22Rv1 (cell line): ENCODE data around the gene RBBP8NL.

ENCODE experiments used
- H3K27ac ChIP-seq: fragments of 450-650 bp; 2 replicates; pipeline ENCODE4 v1.5.1; 2017
- CTCF ChIP-seq: fragments of 450-650 bp; IDR thresholded peaks from 2 replicates; pipeline ENCODE4 v1.5.1; 2017; ENCODE audit warnings: mild to moderate bottlenecking
- ZFX ChIP-seq: fragments of 450-650 bp; IDR thresholded peaks from 2 replicates; pipeline ENCODE4 v1.6.1; 2017; ENCODE audit warnings: antibody characterized with exemption, borderline replicate concordance

RBBP8NL gene

GRCh38 chr20:62398120-62398821 is 29.1 kb downstream of the RBBP8NL start:
- no peak for TF ChIP-seq ZFX
- no peak for TF ChIP-seq CTCF
- no peak overlapping the region for H3K27ac ChIP-seq

GRCh38 chr20:62396367-62397239 is 30.7 kb downstream of the RBBP8NL start:
- H3K27ac ChIP-seq = no peak overlapping the region
- no peak for TF ChIP-seq CTCF

GRCh38 chr20:62395311-62396242 is 31.8 kb downstream of the RBBP8NL start:
- TF ChIP-seq ZFX (no peak), CTCF (no peak)
- no peak overlapping the region for H3K27ac ChIP-seq

GRCh38 chr20:62394248-62395245 is 32.8 kb downstream of the RBBP8NL start:
- H3K27ac ChIP-seq = no peak overlapping the region
- no peak for TF ChIP-seq ZFX

GRCh38 chr20:62393830-62394229 is 33.5 kb downstream of the RBBP8NL start:
- TF ChIP-seq CTCF (no peak), ZFX (no peak)
- no peak overlapping the region for H3K27ac ChIP-seq

GRCh38 chr20:62393335-62393665 is 34.0 kb downstream of the RBBP8NL start:
- TF ChIP-seq ZFX = no peak
- no peak for TF ChIP-seq CTCF
- H3K27ac ChIP-seq = no peak overlapping the region
